PC-3 (cell line): ENCODE results near the gene MAP2K1.

Experiments used
- EZH2 ChIP-seq: fragments of 300-600 bp; sonication (generic); IDR thresholded peaks from one replicate; pipeline ENCODE4 v1.6.1; 2017; ENCODE audit warnings: antibody characterized with exemption, mild to moderate bottlenecking, low read length; ENCODE audit not compliant: unreplicated experiment
- TF ChIP-seq, protein P1 (sequence below): fragments of 300-600 bp; sonication (generic); conservative IDR thresholded peaks from 2 replicates; pipeline ENCODE4 v1.5.1; 2017; ENCODE audit warnings: antibody characterized with exemption, low read depth, mild to moderate bottlenecking, low read length

DNA sequence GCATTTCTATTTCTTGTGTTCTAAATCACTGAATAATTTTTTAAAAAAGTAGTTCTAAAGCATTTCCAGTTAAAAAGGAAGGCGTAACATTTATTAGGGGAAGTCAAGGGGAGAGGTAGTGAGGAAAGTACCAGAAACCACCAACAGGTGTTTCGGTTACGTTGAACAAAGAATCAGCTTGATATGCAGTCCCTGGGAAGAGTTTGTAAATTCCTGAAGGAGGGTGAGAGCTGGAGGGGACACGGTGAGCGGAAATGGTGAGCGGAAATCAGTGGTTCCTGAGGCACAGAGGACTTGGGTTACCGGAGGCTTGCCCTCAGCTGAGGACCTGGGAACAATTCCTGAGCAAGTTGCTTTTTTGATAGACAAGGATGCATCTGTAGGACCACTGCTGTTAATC is 17.8 kb downstream of the MAP2K1 start:
- TF ChIP-seq, protein P1, sequence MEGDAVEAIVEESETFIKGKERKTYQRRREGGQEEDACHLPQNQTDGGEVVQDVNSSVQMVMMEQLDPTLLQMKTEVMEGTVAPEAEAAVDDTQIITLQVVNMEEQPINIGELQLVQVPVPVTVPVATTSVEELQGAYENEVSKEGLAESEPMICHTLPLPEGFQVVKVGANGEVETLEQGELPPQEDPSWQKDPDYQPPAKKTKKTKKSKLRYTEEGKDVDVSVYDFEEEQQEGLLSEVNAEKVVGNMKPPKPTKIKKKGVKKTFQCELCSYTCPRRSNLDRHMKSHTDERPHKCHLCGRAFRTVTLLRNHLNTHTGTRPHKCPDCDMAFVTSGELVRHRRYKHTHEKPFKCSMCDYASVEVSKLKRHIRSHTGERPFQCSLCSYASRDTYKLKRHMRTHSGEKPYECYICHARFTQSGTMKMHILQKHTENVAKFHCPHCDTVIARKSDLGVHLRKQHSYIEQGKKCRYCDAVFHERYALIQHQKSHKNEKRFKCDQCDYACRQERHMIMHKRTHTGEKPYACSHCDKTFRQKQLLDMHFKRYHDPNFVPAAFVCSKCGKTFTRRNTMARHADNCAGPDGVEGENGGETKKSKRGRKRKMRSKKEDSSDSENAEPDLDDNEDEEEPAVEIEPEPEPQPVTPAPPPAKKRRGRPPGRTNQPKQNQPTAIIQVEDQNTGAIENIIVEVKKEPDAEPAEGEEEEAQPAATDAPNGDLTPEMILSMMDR, result no peak
- TF ChIP-seq EZH2, result no peak
